OCI-LY7 (cell line): Measurements from ENCODE around the gene NF1.
"Not testable (repeated sequence)": the region's sequence is repeated elsewhere in the genome, so short reads cannot be mapped to it uniquely, and the experiment has no call there.

ENCODE experiments used
- EZH2phosphoT487 ChIP-seq: fragments of 200-600 bp; sonication (generic); IDR thresholded peaks from 2 replicates; pipeline ENCODE4 v1.6.1; 2018; ENCODE audit warnings: low read depth, borderline replicate concordance, mild to moderate bottlenecking, mixed run types, antibody characterized with exemption, low read length, moderate library complexity, mixed read lengths
- TF ChIP-seq, protein P1 (sequence below): fragments of 200-600 bp; sonication (generic); conservative IDR thresholded peaks from 2 replicates; pipeline ENCODE4 v1.5.1; 2014; ENCODE audit warnings: mild to moderate bottlenecking, antibody characterized with exemption, low read length, moderate library complexity, mixed read lengths

DNA sequence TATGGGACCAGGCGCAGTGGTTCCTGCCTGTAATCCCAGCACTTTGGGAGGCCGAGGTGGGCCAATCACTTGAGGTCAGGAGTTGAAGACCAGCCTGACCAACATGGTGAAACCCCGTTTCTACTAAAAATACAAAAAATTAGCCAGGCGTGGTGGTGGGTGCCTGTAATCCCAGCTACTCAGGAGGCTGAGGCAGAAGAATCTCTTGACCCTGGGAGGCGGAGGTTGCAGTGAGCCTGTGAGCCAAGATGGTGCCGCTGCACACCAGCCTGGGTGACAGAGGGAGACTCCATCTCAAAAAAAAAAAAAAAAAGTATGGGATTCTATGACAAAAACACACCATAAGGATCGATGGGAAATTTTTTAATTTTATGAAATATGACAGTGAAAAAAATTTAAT, 217.4 kb downstream of the NF1 start:
- TF ChIP-seq, protein P1, sequence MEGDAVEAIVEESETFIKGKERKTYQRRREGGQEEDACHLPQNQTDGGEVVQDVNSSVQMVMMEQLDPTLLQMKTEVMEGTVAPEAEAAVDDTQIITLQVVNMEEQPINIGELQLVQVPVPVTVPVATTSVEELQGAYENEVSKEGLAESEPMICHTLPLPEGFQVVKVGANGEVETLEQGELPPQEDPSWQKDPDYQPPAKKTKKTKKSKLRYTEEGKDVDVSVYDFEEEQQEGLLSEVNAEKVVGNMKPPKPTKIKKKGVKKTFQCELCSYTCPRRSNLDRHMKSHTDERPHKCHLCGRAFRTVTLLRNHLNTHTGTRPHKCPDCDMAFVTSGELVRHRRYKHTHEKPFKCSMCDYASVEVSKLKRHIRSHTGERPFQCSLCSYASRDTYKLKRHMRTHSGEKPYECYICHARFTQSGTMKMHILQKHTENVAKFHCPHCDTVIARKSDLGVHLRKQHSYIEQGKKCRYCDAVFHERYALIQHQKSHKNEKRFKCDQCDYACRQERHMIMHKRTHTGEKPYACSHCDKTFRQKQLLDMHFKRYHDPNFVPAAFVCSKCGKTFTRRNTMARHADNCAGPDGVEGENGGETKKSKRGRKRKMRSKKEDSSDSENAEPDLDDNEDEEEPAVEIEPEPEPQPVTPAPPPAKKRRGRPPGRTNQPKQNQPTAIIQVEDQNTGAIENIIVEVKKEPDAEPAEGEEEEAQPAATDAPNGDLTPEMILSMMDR = peak; percentile 38; the same call in 1 of the 2 replicates
- not testable (repeated sequence) for TF ChIP-seq EZH2phosphoT487
